SW 1271 (cell line): ENCODE measurements around the gene MAGT1.
"Not testable (repeated sequence)": the region's sequence is repeated elsewhere in the genome, so short reads cannot be mapped to it uniquely, and the experiment has no call there.

Experiments
- DNase-seq, 2 experiments: peaks; one replicate each; lab custom pipeline; 2025; lab: John Stamatoyannopoulos, UW

MAGT1 gene

DNA sequence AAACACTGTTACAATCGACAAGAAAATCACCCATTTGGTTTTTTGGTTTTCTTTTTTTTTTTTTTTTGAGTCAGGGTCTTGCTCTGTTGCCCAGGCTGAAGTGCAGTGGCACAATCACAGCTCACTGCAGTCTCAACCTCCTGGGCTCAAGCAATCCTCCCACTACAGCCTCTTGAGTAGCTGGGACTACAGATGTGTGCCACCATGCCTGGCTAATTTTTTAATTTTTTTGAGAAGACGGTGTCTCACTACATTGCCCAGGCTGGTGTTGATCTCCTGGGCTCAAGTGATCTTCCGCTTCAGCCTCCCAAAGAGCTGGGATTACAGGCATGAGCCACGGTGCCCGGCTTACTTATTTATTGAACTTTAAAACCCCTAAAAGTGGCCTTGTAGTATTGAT is 63.7 kb downstream of the MAGT1 start:
- DNase-seq = not testable (repeated sequence)

DNA sequence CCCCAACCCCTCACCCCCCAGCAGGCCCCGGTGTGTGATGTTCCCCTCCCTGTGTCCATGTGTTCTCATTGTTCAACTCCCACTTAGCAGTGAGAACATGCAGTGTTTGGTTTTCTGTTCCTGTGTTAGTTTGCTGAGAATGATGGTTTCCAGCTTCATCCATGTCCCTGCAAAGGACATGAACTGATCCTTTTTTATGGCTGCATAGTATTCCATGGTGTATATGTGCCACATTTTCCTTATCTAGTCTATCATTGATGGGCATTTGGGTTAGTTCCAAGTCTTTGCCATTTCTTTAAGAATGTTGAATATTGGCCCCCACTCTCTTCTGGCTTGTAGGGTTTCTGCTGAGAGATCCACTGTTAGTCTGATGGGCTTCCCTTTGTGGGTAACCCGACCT is 73.2 kb downstream of the MAGT1 start:
- not testable (repeated sequence) for DNase-seq

DNA sequence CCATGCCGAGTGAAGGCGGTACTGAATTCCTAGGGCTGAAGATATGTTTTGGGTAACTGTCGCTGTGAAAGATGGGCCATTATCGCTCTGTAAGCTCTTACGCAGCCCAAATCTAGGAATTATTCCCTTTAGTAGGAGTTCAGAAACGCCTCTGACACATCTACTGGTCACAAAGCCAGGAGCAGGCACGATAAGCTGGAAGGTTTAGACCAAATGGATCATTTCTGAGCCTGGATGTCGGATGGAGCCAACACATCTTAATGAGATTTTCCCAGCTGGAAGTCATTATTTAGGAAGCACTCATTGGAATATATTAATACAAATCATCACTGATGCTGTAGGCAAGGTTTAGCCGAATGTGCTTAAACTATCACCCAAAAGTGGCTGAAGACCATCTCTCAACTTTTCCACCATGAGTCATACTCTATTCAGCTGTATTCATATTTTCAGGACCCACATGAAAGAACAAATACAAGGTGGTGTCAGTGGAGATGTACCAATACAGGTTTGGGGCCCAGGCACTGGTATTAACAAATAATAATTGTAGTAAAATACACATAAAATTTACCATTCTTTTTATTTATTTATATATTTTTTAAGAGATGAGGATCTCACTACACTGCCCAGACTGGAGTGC is 75.0 kb downstream of the MAGT1 start:
- no peak for DNase-seq

DNA sequence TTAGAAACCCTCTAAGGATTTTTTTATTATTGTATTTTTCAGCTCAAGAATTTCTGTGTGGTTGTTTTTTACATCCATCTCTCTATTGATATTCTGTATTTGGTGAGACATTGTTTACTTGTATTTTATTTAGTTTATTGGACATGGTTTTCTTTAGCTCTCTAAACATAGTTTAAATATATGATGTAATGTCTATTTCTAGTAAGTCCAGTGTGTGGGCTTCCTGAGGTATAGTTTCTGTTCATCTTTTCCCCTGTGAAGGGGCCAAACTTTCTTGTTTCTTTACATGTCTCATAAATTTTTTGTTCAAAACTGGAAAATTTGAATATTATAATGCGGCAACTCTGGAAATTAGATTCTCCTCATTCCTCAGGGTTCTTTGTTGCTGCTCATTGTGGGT is 81.0 kb downstream of the MAGT1 start:
- no peak for DNase-seq

DNA sequence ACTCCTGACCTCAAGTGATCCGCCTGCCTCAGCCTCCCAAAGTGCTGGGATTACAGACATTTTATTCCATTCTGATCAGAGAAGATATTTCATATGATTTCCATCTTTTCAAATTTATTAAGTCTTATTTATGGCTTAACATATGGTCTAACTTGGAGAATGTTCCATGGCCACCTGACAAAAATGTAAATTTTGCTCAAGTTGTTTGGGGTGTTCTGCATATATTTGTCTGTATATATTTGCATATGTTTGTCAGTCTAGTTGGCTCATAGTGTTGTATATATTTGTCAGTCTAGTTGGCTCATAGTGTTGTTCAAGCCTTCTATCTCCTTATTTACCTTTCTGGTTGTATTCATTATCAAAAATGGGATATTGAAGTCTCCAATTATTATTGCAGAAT is 93.0 kb downstream of the MAGT1 start:
- no peak for DNase-seq

DNA sequence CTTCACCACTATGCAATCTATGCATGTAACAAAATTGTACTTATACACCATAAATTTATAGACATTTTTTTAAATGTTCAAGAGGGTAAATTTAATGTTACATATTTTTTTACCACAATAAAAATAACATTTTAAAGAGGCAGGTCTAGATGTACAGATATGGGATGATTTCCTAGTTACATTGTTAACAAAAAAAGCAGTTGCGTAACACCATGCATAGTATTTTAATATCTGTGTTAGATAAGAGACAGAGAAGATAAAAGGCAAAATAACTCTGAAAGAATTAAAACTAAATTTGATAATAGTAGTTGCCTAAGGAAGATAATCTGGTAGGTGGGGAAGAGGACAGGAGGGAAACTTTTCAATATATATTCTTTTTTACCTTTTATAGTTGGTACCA is 100.1 kb downstream of the MAGT1 start:
- DNase-seq = no peak

DNA sequence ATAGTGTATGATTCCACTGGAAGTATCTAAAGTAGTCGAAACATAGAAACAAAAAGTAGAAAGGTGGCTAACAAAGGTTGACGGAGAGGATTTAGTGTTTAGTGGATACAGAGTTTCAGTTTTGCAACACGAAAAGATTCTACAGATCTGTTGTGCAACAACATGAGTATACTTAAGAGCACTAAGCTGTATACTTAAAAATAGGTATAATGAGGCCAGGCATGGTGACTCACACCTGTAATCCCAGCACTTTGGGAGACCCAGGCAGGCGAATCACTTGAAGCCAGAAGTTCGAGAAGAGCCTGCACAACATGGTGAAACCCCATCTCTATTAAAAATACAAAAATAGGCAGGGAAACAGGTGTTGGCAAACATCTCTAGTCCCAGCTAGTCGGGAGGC is 101.3 kb downstream of the MAGT1 start:
- no peak for DNase-seq

DNA sequence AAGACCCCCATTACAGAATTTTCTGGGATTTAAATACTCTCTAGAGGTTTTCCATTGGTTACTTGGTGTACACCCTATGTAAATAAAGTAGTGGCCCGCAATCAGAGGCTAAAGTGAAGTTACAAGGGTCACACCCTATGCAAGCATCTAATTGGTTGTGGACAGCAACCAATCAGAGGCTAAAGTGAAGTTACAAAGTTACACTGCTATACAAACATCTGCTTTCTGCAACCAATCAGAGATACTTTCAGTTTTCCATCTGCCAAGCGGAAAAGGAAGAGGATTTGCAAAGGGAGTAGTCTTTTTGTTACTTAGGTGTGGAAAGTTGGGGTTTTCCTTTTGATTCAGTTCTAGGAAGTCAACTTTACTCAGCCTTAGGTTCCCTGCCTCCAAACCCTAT is 107.2 kb downstream of the MAGT1 start:
- no peak for DNase-seq

DNA sequence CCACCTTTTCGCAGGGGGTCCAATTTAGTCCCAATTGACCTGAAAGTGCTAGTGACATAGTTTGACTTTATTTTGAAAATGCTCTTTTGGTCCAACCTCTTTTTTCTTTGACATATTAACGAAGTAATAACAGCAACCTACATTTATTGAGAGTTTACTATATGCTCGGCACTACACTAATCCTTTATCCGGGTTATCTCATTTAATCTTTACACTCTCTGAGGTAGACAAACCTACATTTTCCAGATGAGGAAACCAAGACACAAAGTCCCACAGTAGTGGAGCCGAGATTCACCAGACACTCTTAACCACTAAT is 108.9 kb downstream of the MAGT1 start:
- no peak for DNase-seq

DNA sequence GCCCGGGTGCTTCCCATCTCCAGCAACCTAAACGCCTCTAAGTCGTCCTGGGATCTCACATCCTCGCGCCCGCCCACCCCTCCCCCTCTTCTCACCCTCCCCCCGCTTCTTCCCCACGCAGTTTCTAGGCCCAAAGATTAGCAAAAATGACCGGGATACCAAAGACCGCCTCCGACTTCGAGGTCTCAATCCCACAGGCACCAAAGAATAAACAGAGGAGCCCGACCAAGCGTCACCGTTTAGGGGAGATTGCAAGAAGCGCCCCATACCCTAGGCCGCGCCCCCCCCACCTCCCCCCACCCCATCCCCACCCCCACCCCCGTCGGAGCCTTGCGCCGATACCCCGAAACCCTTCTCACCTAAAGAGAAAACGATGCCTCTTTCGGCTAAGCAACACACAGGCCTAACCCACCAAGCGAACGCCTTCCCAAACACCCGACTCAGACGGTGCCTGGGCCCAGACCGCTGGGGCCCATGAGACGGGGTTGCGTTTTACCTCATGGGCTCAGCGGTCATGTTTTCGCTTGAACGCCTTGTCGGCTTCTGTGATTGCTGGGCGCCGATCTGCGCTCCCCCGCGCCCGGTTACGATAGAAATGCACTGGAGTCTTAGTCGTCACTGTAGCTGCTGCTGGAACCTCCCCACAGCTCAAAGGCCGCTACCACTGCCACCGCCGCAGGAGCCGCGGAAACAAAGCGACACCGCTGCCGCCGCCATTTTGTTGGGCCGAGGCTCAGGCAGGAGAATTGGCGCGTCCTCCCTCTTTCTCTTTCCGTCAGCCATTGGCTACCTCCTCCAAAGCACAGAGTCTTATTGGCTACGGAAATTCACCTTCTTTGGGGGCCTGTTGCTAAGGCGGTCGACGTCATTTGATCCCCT is 109.5 kb downstream of the MAGT1 start, which contains the start of gene ATRX:
Gene ATRX (minus strand): TSS at position 731 of the 879 bp plus-strand sequence. CDS start 215 bp downstream, at position 516.
- DNase-seq = peak; percentile 37 to 72

DNA sequence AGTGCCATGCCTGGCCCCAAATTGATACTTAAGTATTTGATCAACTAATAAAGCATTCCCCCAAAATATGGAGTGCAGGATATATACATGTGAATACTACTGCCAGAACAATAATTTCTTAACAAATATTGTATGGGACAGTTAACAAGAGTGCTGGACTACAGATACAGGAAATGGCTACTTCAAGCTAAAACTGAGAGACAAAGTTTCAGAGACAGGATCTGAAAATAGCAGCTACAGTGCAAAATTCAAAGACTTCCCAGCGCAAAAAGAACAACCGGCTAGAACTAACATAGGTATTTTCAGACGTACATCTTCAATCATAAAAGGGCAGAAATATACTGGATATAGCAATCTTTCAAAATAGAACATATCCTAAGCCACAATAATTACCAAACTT is 115.5 kb downstream of the MAGT1 start:
- no peak for DNase-seq

DNA sequence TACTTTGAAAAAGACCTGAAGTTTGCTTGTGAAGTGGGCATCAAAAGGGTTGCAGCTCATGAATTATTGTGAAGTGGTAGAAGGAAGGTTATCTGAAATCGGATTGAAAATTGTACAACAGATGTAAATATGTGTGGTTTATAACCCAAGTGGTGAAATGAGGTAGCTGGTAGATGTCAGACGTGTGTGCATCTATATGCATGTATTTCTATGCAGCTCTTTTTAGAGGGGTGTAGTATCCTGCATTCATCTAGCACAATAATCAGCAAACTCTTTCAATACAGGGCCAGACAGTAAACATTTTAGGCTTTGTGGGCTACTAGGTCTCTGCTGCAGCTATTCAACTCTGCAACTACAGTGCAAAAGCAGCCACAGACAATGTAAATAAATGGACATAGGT is 118.6 kb downstream of the MAGT1 start:
- no peak for DNase-seq
